Nucleus accumbens (tissue), 56 donors: Measurements from ENCODE around the gene XYLT2.

Source experiments
- DNase-seq, 56 donors: peaks; one replicate each; lab custom pipeline; 2025; lab: John Stamatoyannopoulos, UW

The XYLT2 gene

DNA sequence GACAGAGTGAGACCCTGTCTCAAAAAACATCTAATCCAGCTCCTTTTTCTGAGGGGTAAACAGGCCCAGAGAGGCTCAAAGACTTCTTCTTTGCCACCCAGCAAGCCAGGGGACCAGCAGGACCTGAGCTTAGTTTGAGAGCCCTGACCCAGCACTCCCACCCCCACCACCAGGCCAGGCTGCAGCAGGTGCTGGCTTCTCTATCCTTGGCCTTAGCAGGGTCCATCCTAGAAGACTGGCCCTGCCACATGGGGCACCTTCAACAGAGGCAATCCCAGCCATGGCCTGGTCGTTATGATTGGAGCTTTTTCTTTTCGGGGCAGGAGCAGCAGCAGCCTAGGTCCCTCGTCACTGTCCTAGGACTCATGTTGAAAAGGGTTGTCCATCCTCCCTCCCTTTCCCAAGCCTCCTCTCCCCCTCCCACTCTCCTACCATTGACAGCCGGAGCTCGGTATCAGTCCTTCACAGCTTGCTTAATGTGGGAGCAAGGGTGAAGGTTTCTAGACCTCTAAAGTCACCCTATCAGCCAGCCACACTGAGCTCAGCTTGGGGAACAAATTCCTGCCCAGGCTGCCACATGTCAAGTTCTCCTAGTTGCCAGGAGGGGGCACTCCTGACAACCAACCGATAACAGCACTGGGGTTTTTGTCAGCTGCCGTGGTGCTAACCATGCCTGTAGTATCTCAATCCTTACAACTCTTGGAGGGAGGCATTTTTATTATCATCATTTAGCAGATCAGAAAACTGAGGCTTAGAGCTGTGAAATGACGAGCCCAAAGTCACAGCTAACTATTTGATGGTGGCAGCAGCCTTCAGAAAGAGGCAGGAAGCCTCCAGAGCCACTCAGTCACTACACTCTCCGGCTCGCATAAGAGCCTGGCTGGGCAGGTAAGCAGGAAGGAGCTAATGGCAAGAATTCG, 15.9 kb downstream of the XYLT2 start:
- peak in 37 of 56 donors; percentile 9 to 75 (median 30) for DNase-seq

DNA sequence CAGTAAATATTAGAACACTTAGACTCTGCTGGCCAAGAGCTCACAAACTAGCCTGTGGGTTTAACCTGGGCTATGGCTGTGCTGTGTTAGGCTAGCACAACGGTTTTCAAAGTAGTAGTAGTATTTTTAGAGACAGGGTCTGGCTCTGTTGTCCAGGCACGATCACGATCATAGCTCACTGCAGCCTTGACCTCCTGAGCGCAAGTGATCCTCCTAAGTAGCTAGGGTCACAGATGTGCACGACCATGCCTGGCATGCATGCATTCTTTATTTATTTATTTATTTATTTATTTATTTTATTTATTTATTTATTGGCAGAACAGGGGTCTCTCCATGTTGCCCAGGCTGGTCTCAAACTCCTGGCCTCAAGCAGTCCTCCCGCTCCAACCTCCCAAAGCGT, 16.7 kb downstream of the XYLT2 start:
- no peak for DNase-seq

GRCh38 chr17:50363217-50364060, 17.5 kb downstream of the XYLT2 start:
- peak in 51 of 56 donors; percentile 15 to 89 (median 63) for DNase-seq

GRCh38 chr17:50364061-50364458, 18.1 kb downstream of the XYLT2 start:
- peak in 2 of 56 donors; percentile 34 to 45 for DNase-seq

GRCh38 chr17:50364715-50365114, 18.8 kb downstream of the XYLT2 start:
- DNase-seq: no peak

GRCh38 chr17:50365165-50365564, 19.2 kb downstream of the XYLT2 start:
- DNase-seq: no peak

GRCh38 chr17:50365649-50366393, 19.9 kb downstream of the XYLT2 start:
- DNase-seq: no peak

DNA sequence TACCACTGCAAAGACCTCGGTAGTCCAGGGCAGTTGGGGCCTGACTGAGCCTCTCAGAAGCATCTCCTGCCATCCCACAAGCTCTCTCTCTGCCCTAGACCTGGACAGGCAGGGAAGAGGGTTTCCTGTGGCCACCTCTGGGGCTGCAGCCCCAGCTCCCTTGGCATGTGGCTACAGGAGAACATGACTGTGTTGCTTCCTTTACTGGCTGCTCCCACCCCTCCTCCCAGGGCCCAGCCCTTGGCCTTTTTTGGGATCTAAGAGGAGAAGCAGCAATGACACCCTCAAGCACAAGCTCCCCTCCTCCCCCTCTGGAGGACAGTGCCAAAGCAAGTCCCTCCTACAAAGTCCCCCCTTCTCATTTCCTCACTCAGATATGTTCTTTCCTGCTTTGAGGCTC, 21.5 kb downstream of the XYLT2 start:
- no peak for DNase-seq

GRCh38 chr17:50370052-50370451, 24.1 kb downstream of the XYLT2 start:
- no peak for DNase-seq

DNA sequence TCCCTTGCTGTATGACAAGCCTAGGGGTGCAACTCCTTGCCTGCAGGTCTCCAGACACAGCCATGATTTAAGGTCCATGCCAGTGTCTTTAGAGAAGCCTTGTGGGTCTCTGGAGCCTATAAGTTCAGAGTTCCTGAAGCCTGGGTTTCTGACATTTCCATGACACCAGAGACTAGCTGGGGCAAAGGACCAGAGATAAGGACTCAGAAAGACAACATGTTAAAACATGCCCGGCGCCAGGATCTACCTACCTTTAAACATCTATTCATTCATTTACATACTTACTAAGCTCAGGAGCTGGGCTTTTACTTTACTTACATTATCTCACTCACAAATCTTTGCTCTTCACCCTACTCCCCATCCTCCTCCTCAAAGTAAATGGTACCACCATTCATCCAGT, 25.6 kb downstream of the XYLT2 start:
- DNase-seq: no peak

DNA sequence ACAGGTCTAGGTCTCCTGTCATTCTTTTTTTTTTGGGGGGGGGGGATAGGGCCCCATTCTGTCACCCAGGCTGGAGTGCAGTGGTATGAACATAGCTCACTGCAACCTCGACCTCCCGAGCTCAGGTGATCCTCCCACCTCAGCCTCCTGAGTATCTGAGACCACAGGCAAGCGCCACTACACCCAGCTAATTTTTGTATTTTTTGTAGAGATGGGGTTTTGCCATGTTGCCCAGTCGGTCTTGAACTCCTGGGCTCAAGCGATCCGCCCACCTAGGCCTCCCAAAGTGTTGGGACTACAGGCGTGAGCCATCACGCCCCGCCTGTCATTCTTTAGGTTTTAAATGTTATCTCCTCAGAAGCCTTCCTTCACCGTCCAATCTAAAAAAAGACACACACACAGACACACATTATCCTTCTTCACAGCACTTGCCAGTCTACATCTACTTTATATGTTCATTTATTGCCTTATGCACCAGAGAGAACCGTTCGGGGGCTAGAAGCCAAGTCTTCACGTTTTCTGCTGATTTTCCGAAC, 26.4 kb downstream of the XYLT2 start:
- DNase-seq: no peak

GRCh38 chr17:50372758-50373556, 27.0 kb downstream of the XYLT2 start, which contains the start of the genes EME1 and MRPL27:
Gene EME1, plus strand, starts transcription at chr17:50373229. Its CDS starts 1,980 bp downstream, at chr17:50375209.
Gene MRPL27, minus strand, starts transcription at chr17:50373184. Its CDS starts 14 bp downstream, at chr17:50373170.
- peak in 55 of 56 donors; percentile 61 to 97 (median 90) for DNase-seq

GRCh38 chr17:50373705-50374104, 27.8 kb downstream of the XYLT2 start:
- no peak for DNase-seq

- no peak for DNase-seq
Observed at GRCh38 chr17:50375858-50376538, 30.1 kb downstream of the XYLT2 start.

DNA sequence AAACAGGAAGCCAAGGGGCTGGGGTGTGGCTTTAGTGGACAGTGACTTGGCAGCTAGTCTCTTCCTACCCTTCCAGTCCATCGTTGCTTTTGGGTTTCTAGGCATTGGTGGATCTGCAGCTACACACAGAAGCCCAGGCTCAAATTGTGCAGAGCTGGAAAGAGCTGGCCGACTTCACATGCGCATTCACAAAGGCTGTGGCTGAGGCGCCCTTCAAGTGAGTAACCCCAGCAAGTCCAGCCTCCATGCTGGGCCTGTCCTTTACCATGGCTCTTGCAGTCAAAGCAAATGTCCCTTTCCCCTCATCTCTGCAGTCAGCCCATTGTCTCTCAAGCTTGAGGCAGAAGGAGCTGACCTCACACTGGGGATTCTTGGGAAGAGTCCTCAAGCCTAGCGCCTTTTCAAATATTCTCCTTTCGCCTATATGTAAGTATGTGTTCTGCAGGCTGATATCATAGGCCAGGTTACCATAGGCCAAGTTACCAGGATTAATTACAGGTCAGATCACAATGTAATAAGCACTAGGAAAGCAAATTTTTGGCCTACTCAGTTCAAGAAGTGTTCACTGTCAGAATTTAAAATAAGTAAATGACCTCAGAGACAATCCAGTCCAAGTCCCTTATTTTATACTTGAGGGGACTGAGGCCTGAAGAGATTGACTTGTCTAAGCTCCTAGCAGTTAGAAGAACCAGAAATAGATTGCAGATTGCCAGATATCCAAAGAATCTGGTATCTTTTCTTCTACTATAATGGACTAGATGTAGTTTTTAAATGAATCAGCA, 33.6 kb downstream of the XYLT2 start:
- no peak for DNase-seq

- no peak for DNase-seq
Observed at GRCh38 chr17:50380369-50381259, 34.7 kb downstream of the XYLT2 start.

- DNase-seq: no peak
Observed at GRCh38 chr17:50381260-50381815, 35.4 kb downstream of the XYLT2 start.
